ENCODE data around the gene PPP1R15B.

GRCh38 chr1:204361781-204362180 lies 49.8 kb downstream of the PPP1R15B start:
- TF ChIP-seq TEAD4 (IDR thresholded peaks at IDR 0.05), result no peak
- TF ChIP-seq FOXM1 (IDR thresholded peaks at IDR 0.05; ENCODE audit: borderline replicate concordance, low read depth), result no peak
- TF ChIP-seq EP300 (IDR thresholded peaks at IDR 0.05; ENCODE audit: borderline replicate concordance), result no peak

All from Ishikawa (cell line).